Spleen (tissue), 11 donors: ENCODE measurements around the gene TUBB1. TPM values are rescaled to one million over a fixed set of nuclear protein-coding genes. Genes with fewer than 3 reads are reported as not detected.

Source experiments
- DNase-seq: peaks from one replicate; pipeline ENCODE4 v3.0.0-alpha.2; 2020
- H3K27ac ChIP-seq, 8 donors: fragments of 200-600 bp; sonication (generic) in 7 of 8; 1 replicate in 4 of 8; 2 replicates in 4 of 8; pipeline versions ENCODE4 v1.5.0 to v1.8.0; 2016 to 2021; ENCODE audit warnings: inconsistent platforms in 4 of 8, mild to moderate bottlenecking in 4 of 8, moderate library complexity in 1 of 8
- H3K27me3 ChIP-seq, 7 donors: fragments of 200-600 bp; sonication (generic) in 6 of 7; replicated peaks in 1 of 7; 1 replicate in 4 of 7; 2 replicates in 3 of 7; pipeline versions ENCODE4 v1.5.0 to v1.8.0; 2016 to 2021; ENCODE audit warnings: inconsistent platforms in 3 of 7, mild to moderate bottlenecking in 1 of 7
- H3K36me3 ChIP-seq, 6 donors: fragments of 200-600 bp; sonication (generic) in 5 of 6; 1 replicate in 4 of 6; 2 replicates in 2 of 6; pipeline versions ENCODE4 v1.5.0 to v1.8.0; 2016 to 2021; ENCODE audit warnings: inconsistent platforms in 2 of 6
- H3K4me1 ChIP-seq, 6 donors: fragments of 200-600 bp; sonication (generic) in 5 of 6; 1 replicate in 3 of 6; 2 replicates in 3 of 6; pipeline versions ENCODE4 v1.5.0 to v1.8.0; 2016 to 2021; ENCODE audit warnings: inconsistent platforms in 3 of 6
- H3K4me3 ChIP-seq, 8 donors: fragments of 200-600 bp; sonication (generic) in 7 of 8; 1 replicate in 4 of 8; 2 replicates in 4 of 8; pipeline versions ENCODE4 v1.5.0 to v1.8.0; 2016 to 2021; ENCODE audit warnings: inconsistent platforms in 4 of 8, mild to moderate bottlenecking in 4 of 8, moderate library complexity in 2 of 8
- H3K9me3 ChIP-seq, 8 donors: fragments of 200-600 bp; sonication (generic) in 7 of 8; 1 replicate in 4 of 8; 2 replicates in 4 of 8; pipeline versions ENCODE4 v1.5.0 to v1.8.0; 2016 to 2021; ENCODE audit warnings: inconsistent platforms in 4 of 8
- POLR2A ChIP-seq, 3 donors: fragments of 450-650 bp; IDR thresholded peaks; one replicate each; pipeline ENCODE4 v1.5.1; 2017; ENCODE audit warnings: antibody characterized with exemption in 3 of 3, mild to moderate bottlenecking in 1 of 3
- POLR2AphosphoS5 ChIP-seq, 3 donors: sonication (generic); formaldehyde crosslinking; IDR thresholded peaks; one replicate each; pipeline ENCODE4 v1.5.1; 2017; ENCODE audit warnings: antibody characterized with exemption in 3 of 3
- WGBS, 5 donors: extraction: QIAGEN DNeasy Blood & Tissue Kit in 3 of 5; methylation state at CpG; one replicate each; pipeline versions ENCODE4 v1.1.5 to v1.1.7; 2013 to 2018; 5-methylcytosine and 5-hydroxymethylcytosine counted together
- intact Hi-C: fragments of 100-400 bp; cut with DNase I; formaldehyde crosslinking; loops from one replicate; pipeline ENCODE4 v1.15.0; 2023; ENCODE audit warnings: low total_unique reads
- polyA plus RNA-seq, 3 donors: library from polyadenylated mRNA; stranded (reverse); fragments of 200-250 nt; gene quantifications; one replicate each; pipeline ENCODE4 v1.2.1, GENCODE V29; 2013
- total RNA-seq, 7 donors: library from RNA; depleted of rRNA in 3 of 7; stranded (reverse); fragments of >200 nt in 3 of 7; fragmentation: NEBNext Ultra II Directional in 4 of 7; extraction: Animal tissue kit (Norgen Biotek cat#: 25700) in 4 of 7; gene quantifications; one replicate each; pipeline versions ENCODE4 v1.1.0 to v1.2.1, GENCODE V29; 2016 to 2021
- TF ChIP-seq, protein P1 (sequence below), 11 experiments: fragments of 200-600 bp in 7 of 11; fragments of 450-650 bp in 4 of 11; sonication (generic) in 4 of 11; IDR thresholded peaks in 8 of 11; conservative IDR thresholded peaks in 3 of 11; 1 replicate in 7 of 11; 2 replicates in 4 of 11; pipeline versions ENCODE4 v1.4.0 to v1.8.0; 2016 to 2021; ENCODE audit warnings: antibody characterized with exemption in 11 of 11, inconsistent platforms in 4 of 11, mild to moderate bottlenecking in 1 of 11
- donor health status: healthy with polysubstance abuse.
- donor health status: DM: no; HTN: no; CAD: no; lungs with moderate emphysema.
- donor health status: DM: no; HTN: no; CAD: no.
- donor health status: Bipolar disorder and iron deficiency.
- donor health status: healthy.
- donor health status: DM: no; HTN: no; CAD: no.
- donor health status: DM: yes; HTN: yes; CAD: no.

TUBB1 gene
- total and polyA plus RNA-seq, 10 donors = 0.63 to 34.3 (median 19.7) TPM

GRCh38 chr20:59068534-59068933 is 49.3 kb downstream of the TUBB1 start:
- WGBS, 5 donors = 71 to 85% (median 80%) methylated on average over 4 of the region's 4 CpGs
- no peak overlapping the region for H3K27ac ChIP-seq
- H3K4me1 ChIP-seq = peaks cover 0 to 19% (median 5%) of the 10 kb centered on the region in 6 donors
- H3K36me3 ChIP-seq = no peaks in the 10 kb centered on the region
- no peak overlapping the region for H3K4me3 ChIP-seq
- DNase-seq = no peak
- intact Hi-C loops = no loop called here
- H3K27me3 ChIP-seq = no peaks in the 10 kb centered on the region
- no peaks in the 10 kb centered on the region for H3K9me3 ChIP-seq
- TF ChIP-seq, protein P1, sequence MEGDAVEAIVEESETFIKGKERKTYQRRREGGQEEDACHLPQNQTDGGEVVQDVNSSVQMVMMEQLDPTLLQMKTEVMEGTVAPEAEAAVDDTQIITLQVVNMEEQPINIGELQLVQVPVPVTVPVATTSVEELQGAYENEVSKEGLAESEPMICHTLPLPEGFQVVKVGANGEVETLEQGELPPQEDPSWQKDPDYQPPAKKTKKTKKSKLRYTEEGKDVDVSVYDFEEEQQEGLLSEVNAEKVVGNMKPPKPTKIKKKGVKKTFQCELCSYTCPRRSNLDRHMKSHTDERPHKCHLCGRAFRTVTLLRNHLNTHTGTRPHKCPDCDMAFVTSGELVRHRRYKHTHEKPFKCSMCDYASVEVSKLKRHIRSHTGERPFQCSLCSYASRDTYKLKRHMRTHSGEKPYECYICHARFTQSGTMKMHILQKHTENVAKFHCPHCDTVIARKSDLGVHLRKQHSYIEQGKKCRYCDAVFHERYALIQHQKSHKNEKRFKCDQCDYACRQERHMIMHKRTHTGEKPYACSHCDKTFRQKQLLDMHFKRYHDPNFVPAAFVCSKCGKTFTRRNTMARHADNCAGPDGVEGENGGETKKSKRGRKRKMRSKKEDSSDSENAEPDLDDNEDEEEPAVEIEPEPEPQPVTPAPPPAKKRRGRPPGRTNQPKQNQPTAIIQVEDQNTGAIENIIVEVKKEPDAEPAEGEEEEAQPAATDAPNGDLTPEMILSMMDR (IDR thresholded peaks at IDR 0.05 in 8 of 11, conservative IDR thresholded peaks at IDR 0.05 in 3 of 11) = no peak
- TF ChIP-seq POLR2AphosphoS5 (IDR thresholded peaks at IDR 0.05) (no peak), POLR2A (IDR thresholded peaks at IDR 0.05) (no peak)

GRCh38 chr20:59069026-59069425 is 49.8 kb downstream of the TUBB1 start:
- intact Hi-C loops = no loop called here
- H3K27me3 ChIP-seq = no peaks in the 10 kb centered on the region
- H3K4me3 ChIP-seq = no peak overlapping the region
- peaks cover 0 to 19% (median 6%) of the 10 kb centered on the region in 6 donors for H3K4me1 ChIP-seq
- WGBS, 5 donors = 27 to 63% (median 34%) methylated on average over 2 of the region's 2 CpGs
- no peak for DNase-seq
- TF ChIP-seq, protein P1 (IDR thresholded peaks at IDR 0.05 in 8 of 11, conservative IDR thresholded peaks at IDR 0.05 in 3 of 11) = no peak
- TF ChIP-seq POLR2A (IDR thresholded peaks at IDR 0.05) (no peak), POLR2AphosphoS5 (IDR thresholded peaks at IDR 0.05) (no peak)
- no peaks in the 10 kb centered on the region for H3K36me3 ChIP-seq
- H3K9me3 ChIP-seq = no peaks in the 10 kb centered on the region
- no peak overlapping the region for H3K27ac ChIP-seq

DNA sequence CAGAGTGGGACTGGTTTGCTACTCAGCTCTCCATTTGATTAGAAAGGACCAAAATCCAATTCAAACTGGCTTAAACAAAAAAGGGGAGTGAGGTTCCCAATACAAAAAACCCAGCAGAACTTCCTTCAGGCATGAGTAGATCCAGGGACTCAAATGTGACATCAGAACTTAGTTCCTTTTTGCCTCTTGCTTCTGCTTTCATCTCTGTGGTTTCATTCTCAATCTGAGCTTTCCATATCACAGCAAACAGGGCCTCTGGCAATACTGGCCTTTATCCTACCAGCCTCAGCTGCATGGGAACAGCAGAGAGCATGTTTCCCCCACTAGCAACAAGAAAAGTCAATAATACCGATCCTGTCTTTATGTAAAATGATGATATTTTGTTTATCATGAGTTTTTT is 52.0 kb downstream of the TUBB1 start:
- TF ChIP-seq POLR2A (IDR thresholded peaks at IDR 0.05) (no peak), POLR2AphosphoS5 (IDR thresholded peaks at IDR 0.05) (no peak)
- TF ChIP-seq, protein P1 (IDR thresholded peaks at IDR 0.05 in 8 of 11, conservative IDR thresholded peaks at IDR 0.05 in 3 of 11) = no peak
- Histone ChIP-seq H3K9me3 (no peaks in the 10 kb centered on the region), H3K4me1 (peaks cover 0 to 19% (median 6%) of the 10 kb centered on the region in 6 donors), H3K36me3 (no peaks in the 10 kb centered on the region), H3K27ac (no peak overlapping the region), H3K4me3 (no peak overlapping the region), H3K27me3 (no peaks in the 10 kb centered on the region)
- intact Hi-C loops = no loop called here
- WGBS, 5 donors = 69 to 89% (median 87%) methylated on average over 1 of the region's 1 CpG
- no peak for DNase-seq

DNA sequence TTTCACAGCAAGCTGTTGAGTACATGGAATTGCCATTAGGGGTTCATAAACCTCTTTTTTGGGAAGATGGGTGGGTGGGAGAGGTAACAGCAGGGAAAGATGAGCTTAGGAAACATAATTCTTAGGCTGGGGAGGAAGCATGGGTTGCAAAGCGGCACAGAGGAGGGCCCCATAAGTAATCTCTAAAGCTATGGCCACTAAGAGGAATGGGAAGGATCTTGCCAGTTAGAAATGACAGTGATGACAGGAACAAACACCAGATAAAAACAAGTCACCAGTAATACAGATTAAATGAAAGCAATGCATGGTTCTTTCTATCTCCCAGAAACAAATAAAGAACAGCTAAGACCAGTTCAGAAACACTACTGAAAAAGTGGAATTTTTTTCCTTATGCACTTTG is 54.4 kb downstream of the TUBB1 start:
- no peak overlapping the region for H3K27ac ChIP-seq
- H3K36me3 ChIP-seq = no peaks in the 10 kb centered on the region
- no peak for DNase-seq
- TF ChIP-seq, protein P1 (IDR thresholded peaks at IDR 0.05 in 8 of 11, conservative IDR thresholded peaks at IDR 0.05 in 3 of 11) = no peak
- no peak for TF ChIP-seq POLR2AphosphoS5 (IDR thresholded peaks at IDR 0.05)
- no peak for TF ChIP-seq POLR2A (IDR thresholded peaks at IDR 0.05)
- H3K4me1 ChIP-seq = peaks cover 0 to 26% (median 6%) of the 10 kb centered on the region in 6 donors
- no peaks in the 10 kb centered on the region for H3K9me3 ChIP-seq
- peaks cover 0 to 4% (median 0%) of the 10 kb centered on the region in 7 donors for H3K27me3 ChIP-seq
- WGBS, 5 donors = 89 to 94% (median 92%) methylated on average over 1 of the region's 1 CpG
- intact Hi-C loops = no loop called here
- no peak overlapping the region for H3K4me3 ChIP-seq
